CD14-positive monocyte (primary cell): ENCODE measurements around the gene SLC27A6. TPM values are rescaled to one million over a fixed set of nuclear protein-coding genes. Genes with fewer than 3 reads are reported as not detected.

Experiments
- DNase-seq, 3 donors: peaks; one replicate each; pipeline ENCODE4 v3.0.0-alpha.2; 2011 to 2022
- H2AFZ ChIP-seq: 2 replicates; pipeline ENCODE4 v1.6.0; 2012; ENCODE audit warnings: mild to moderate bottlenecking, low read depth, low read length, inconsistent platforms; ENCODE audit not compliant: insufficient read depth, poor library complexity, severe bottlenecking
- H3K27ac ChIP-seq, 2 donors: 1 replicate in 1 of 2; 2 replicates in 1 of 2; pipeline ENCODE4 v1.5.1; 2012 to 2013; ENCODE audit warnings: low read length in 2 of 2, control low read depth in 1 of 2, inconsistent platforms in 1 of 2, low read depth in 1 of 2, mild to moderate bottlenecking in 1 of 2
- H3K27me3 ChIP-seq, 2 donors: one replicate each; pipeline versions ENCODE4 v1.6.0 to v1.6.1; 2011 to 2013; ENCODE audit warnings: low read length in 2 of 2; ENCODE audit not compliant: control insufficient read depth in 2 of 2, insufficient read depth in 2 of 2
- H3K36me3 ChIP-seq, 2 donors: replicated peaks in 1 of 2; 1 replicate in 1 of 2; 2 replicates in 1 of 2; pipeline versions ENCODE4 v1.5.1 to v1.6.1; 2012 to 2013; ENCODE audit warnings: low read length in 2 of 2, control low read depth in 1 of 2, inconsistent platforms in 1 of 2, mild to moderate bottlenecking in 1 of 2; ENCODE audit not compliant: insufficient read depth in 2 of 2, control insufficient read depth in 1 of 2
- H3K4me1 ChIP-seq, 2 donors: 1 replicate in 1 of 2; 2 replicates in 1 of 2; pipeline versions ENCODE4 v1.5.1 to v1.6.1; 2012 to 2013; ENCODE audit warnings: low read length in 2 of 2, control low read depth in 1 of 2, inconsistent platforms in 1 of 2, mild to moderate bottlenecking in 1 of 2, moderate library complexity in 1 of 2; ENCODE audit not compliant: insufficient read depth in 2 of 2, control insufficient read depth in 1 of 2
- H3K4me2 ChIP-seq: replicated peaks from 2 replicates; pipeline ENCODE3; 2012; ENCODE audit warnings: low read length, moderate library complexity, mild to moderate bottlenecking; ENCODE audit not compliant: poor library complexity, severe bottlenecking; ENCODE audit errors: extremely low read depth
- H3K4me3 ChIP-seq, 3 experiments: fragments of 200-600 bp in 1 of 3; sonication (generic) in 1 of 3; replicated peaks in 1 of 3; 1 replicate in 2 of 3; 2 replicates in 1 of 3; pipeline ENCODE4 v1.5.1; 2011 to 2013; ENCODE audit warnings: low read length in 3 of 3, mild to moderate bottlenecking in 3 of 3, control low read depth in 2 of 3, low read depth in 2 of 3, inconsistent platforms in 1 of 3, moderate library complexity in 1 of 3
- H3K79me2 ChIP-seq: 2 replicates; pipeline ENCODE4 v1.6.0; 2012; ENCODE audit warnings: mild to moderate bottlenecking, control low read depth, inconsistent platforms, low read length, moderate library complexity; ENCODE audit not compliant: insufficient read depth
- H3K9ac ChIP-seq: 2 replicates; pipeline ENCODE4 v1.6.0; 2017; ENCODE audit warnings: low read length, mild to moderate bottlenecking; ENCODE audit not compliant: insufficient read depth, poor library complexity, severe bottlenecking
- H3K9me3 ChIP-seq, 2 donors: replicated peaks in 1 of 2; 1 replicate in 1 of 2; 2 replicates in 1 of 2; pipeline versions ENCODE4 v1.5.1 to v1.6.1; 2012 to 2013; ENCODE audit warnings: low read length in 2 of 2, control low read depth in 1 of 2; ENCODE audit not compliant: control insufficient read depth in 1 of 2, insufficient read depth in 1 of 2
- H4K20me1 ChIP-seq: 2 replicates; pipeline ENCODE4 v1.6.0; 2012; ENCODE audit warnings: mild to moderate bottlenecking, low read length, control low read depth, moderate library complexity; ENCODE audit not compliant: insufficient read depth
- H3K27ac Mint-ChIP-seq, 7 donors: one replicate each; pipeline ENCODE4 v1.8.0; 2020; ENCODE audit warnings: mild to moderate bottlenecking in 7 of 7, mixed read lengths in 7 of 7, moderate library complexity in 6 of 7, inconsistent platforms in 2 of 7
- H3K27me3 Mint-ChIP-seq, 3 donors: one replicate each; pipeline ENCODE4 v1.8.0; 2021 to 2022; ENCODE audit warnings: low read depth in 3 of 3, mild to moderate bottlenecking in 3 of 3, mixed read lengths in 3 of 3, moderate library complexity in 3 of 3, inconsistent platforms in 1 of 3
- H3K36me3 Mint-ChIP-seq, 2 donors: one replicate each; pipeline ENCODE4 v1.8.0; 2020; ENCODE audit warnings: mixed read lengths in 2 of 2, inconsistent platforms in 1 of 2, mild to moderate bottlenecking in 1 of 2
- H3K4me1 Mint-ChIP-seq: one replicate; pipeline ENCODE4 v1.8.0; 2020; ENCODE audit warnings: mild to moderate bottlenecking, mixed read lengths
- H3K4me3 Mint-ChIP-seq, 2 donors: one replicate each; pipeline ENCODE4 v1.8.0; 2020; ENCODE audit warnings: mild to moderate bottlenecking in 2 of 2, mixed read lengths in 2 of 2, moderate library complexity in 1 of 2
- H3K9me3 Mint-ChIP-seq, 7 donors: one replicate each; pipeline ENCODE4 v1.8.0; 2020 to 2022; ENCODE audit warnings: mixed read lengths in 7 of 7, mild to moderate bottlenecking in 6 of 7, moderate library complexity in 6 of 7, inconsistent platforms in 2 of 7
- CTCF ChIP-seq: fragments of 200-600 bp; IDR thresholded peaks from one replicate; pipeline ENCODE4 v1.8.0; 2022; ENCODE audit warnings: antibody characterized with exemption, mild to moderate bottlenecking
- WGBS: methylation state at CpG from one replicate; pipeline ENCODE4 v1.1.5; 2013; ENCODE audit warnings: missing lambda C conversion rate; ENCODE audit not compliant: insufficient coverage; 5-methylcytosine and 5-hydroxymethylcytosine counted together
- intact Hi-C, 2 donors: fragments of 100-400 bp; cut with micrococcal nuclease; formaldehyde crosslinking; loops; one replicate each; pipeline versions ENCODE4 v1.15.0 to v1.15.1; 2023
- polyA plus RNA-seq, 3 donors: library from polyadenylated mRNA; depleted of rRNA in 1 of 3; unstranded in 2 of 3; stranded (reverse) in 1 of 3; fragments of 300-500 nt in 2 of 3; fragments of >200 nt in 1 of 3; fragmentation: Illumina TruSeq in 2 of 3; gene quantifications; 1 replicate in 2 of 3; 2 replicates in 1 of 3; pipeline ENCODE4 v1.2.3, GENCODE V29; 2012 to 2021

The SLC27A6 gene
- polyA plus RNA-seq, 3 donors: not detected

GRCh38 chr5:128965638-128966302 lies 482 bp downstream of the SLC27A6 start:
- Histone ChIP-seq H3K27ac (no peak overlapping the region), H4K20me1 (no peaks in the 10 kb centered on the region), H3K4me3 (peak overlapping the region in 1 of 3 experiments; percentile 28), H3K4me1 (no peaks in the 10 kb centered on the region), H3K79me2 (no peaks in the 10 kb centered on the region), H3K9me3 (peaks cover 0 to 4% of the 10 kb centered on the region in 2 donors), H3K27me3 (peaks cover 4 to 32% of the 10 kb centered on the region in 2 donors), H2AFZ (peak overlapping the region; percentile 29), H3K4me2 (peak overlapping the region; percentile 47), H3K9ac (no peak overlapping the region), H3K36me3 (no peaks in the 10 kb centered on the region)
- WGBS: 72% methylated on average over 23 of the region's 24 CpGs
- Mint-ChIP-seq H3K27me3 (peaks cover 18 to 27% (median 26%) of the 10 kb centered on the region in 3 donors), H3K4me3 (peak overlapping the region; percentile 39 to 54), H3K9me3 (peaks cover 2 to 16% (median 5%) of the 10 kb centered on the region in 7 donors), H3K27ac (no peak overlapping the region), H3K4me1 (peaks cover 2% of the 10 kb centered on the region), H3K36me3 (no peaks in the 10 kb centered on the region)
- intact Hi-C loops: no loop called here
- no peak for DNase-seq
- TF ChIP-seq CTCF: no peak

DNA sequence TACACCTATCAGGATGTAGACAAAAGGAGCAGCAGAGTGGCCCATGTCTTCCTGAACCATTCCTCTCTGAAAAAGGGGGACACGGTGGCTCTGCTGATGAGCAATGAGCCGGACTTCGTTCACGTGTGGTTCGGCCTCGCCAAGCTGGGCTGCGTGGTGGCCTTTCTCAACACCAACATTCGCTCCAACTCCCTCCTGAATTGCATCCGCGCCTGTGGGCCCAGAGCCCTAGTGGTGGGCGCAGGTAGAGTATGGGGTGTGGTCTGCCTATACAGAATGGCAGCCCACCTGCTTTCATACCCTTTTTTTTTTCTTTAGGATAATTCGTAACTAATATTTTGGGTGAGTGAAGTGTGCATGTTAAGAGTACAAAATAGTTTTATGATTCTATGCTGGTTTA lies 1.1 kb downstream of the SLC27A6 start:
- no peak for DNase-seq
- 100% methylated on average over 1 of the region's 12 CpGs for WGBS
- peak overlapping the region in 1 of 2 donors; percentile 54 for H3K4me3 Mint-ChIP-seq

More for the DNA sequence above, 1.1 kb downstream of the SLC27A6 start:
- H3K27ac ChIP-seq: no peak overlapping the region
- H3K27me3 ChIP-seq: peaks cover 4 to 32% of the 10 kb centered on the region in 2 donors
- no peak overlapping the region for H2AFZ ChIP-seq
- Mint-ChIP-seq H3K27me3 (peaks cover 18 to 27% (median 26%) of the 10 kb centered on the region in 3 donors), H3K27ac (no peak overlapping the region), H3K36me3 (no peaks in the 10 kb centered on the region), H3K9me3 (peaks cover 3 to 15% (median 8%) of the 10 kb centered on the region in 7 donors), H3K4me1 (peaks cover 2% of the 10 kb centered on the region)
- intact Hi-C loops: no loop called here
- no peak overlapping the region for H3K4me3 ChIP-seq
- no peaks in the 10 kb centered on the region for H3K4me1 ChIP-seq
- no peak for TF ChIP-seq CTCF
- peaks cover 0 to 4% of the 10 kb centered on the region in 2 donors for H3K9me3 ChIP-seq
- no peaks in the 10 kb centered on the region for H3K79me2 ChIP-seq
- no peak overlapping the region for H3K4me2 ChIP-seq
- H3K36me3 ChIP-seq: no peaks in the 10 kb centered on the region
- no peak overlapping the region for H3K9ac ChIP-seq
- H4K20me1 ChIP-seq: no peaks in the 10 kb centered on the region
